HEK293 (cell line): ENCODE data around the gene SPON1.

ENCODE experiments used
- ZNF138 ChIP-seq: fragments of 450-650 bp; formaldehyde crosslinking; IDR thresholded peaks from 2 replicates; pipeline ENCODE4 v1.5.1; 2016; ENCODE audit warnings: missing biosample characterization, missing genetic modification characterization, borderline replicate concordance
- TF ChIP-seq, protein P1 (sequence below): fragments of 450-650 bp; formaldehyde crosslinking; IDR thresholded peaks from 2 replicates; pipeline ENCODE4 v1.5.1; 2016; ENCODE audit warnings: missing biosample characterization, missing genetic modification characterization

DNA sequence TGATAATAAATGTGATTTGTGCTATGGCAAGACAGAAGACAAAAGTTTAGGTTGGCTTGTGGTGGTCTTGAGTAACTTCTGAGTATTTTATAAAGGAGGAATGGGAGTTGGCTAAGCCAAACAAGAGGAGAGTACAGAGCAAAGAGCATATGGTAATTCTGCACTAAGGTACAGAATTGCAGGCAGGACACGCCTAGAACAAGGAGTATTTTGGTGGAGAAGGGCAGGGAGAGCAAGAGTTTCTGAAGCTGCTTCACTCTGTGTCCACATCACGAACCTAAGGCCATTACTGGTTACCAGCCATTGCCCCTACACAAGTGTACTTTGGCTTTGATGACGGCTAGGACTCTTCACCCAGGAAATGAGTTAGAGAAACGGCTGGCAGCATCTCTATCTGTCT is 170.9 kb downstream of the SPON1 start:
- TF ChIP-seq ZNF138 (tag by site-specific recombination): no peak
- TF ChIP-seq, protein P1, sequence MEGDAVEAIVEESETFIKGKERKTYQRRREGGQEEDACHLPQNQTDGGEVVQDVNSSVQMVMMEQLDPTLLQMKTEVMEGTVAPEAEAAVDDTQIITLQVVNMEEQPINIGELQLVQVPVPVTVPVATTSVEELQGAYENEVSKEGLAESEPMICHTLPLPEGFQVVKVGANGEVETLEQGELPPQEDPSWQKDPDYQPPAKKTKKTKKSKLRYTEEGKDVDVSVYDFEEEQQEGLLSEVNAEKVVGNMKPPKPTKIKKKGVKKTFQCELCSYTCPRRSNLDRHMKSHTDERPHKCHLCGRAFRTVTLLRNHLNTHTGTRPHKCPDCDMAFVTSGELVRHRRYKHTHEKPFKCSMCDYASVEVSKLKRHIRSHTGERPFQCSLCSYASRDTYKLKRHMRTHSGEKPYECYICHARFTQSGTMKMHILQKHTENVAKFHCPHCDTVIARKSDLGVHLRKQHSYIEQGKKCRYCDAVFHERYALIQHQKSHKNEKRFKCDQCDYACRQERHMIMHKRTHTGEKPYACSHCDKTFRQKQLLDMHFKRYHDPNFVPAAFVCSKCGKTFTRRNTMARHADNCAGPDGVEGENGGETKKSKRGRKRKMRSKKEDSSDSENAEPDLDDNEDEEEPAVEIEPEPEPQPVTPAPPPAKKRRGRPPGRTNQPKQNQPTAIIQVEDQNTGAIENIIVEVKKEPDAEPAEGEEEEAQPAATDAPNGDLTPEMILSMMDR (tag by site-specific recombination): no peak
